Lung (tissue), 12 donors: Measurements from ENCODE around the gene RTL1. TPM values are rescaled to one million over a fixed set of nuclear protein-coding genes. Genes with fewer than 3 reads are reported as not detected.

Source experiments
- ATAC-seq: fragments of 200-7000 bp; cut with Tn5 transposase; one replicate; pipeline ENCODE4 v1.9.1; 2020; ENCODE audit warnings: moderate number of reproducible peaks; ENCODE audit not compliant: insufficient read depth, low FRiP score
- DNase-seq, 3 donors: peaks; one replicate each; pipeline ENCODE4 v3.0.0-alpha.2; 2013 to 2017
- H3K27ac ChIP-seq, 2 donors: one replicate each; pipeline ENCODE4 v1.5.1; 2013; ENCODE audit warnings: mild to moderate bottlenecking in 2 of 2, moderate library complexity in 2 of 2, control low read depth in 1 of 2, inconsistent platforms in 1 of 2, low read depth in 1 of 2, low read length in 1 of 2
- H3K27me3 ChIP-seq, 3 donors: one replicate each; pipeline ENCODE4 v1.5.1; 2013; ENCODE audit warnings: low read length in 2 of 3; ENCODE audit not compliant: control insufficient read depth in 3 of 3, insufficient read depth in 3 of 3
- H3K36me3 ChIP-seq, 4 donors: one replicate each; pipeline ENCODE4 v1.5.1; 2013; ENCODE audit warnings: low read length in 4 of 4, mild to moderate bottlenecking in 1 of 4, moderate library complexity in 1 of 4; ENCODE audit not compliant: control insufficient read depth in 4 of 4, insufficient read depth in 4 of 4
- H3K4me1 ChIP-seq, 5 donors: one replicate each; pipeline ENCODE4 v1.5.1; 2013; ENCODE audit warnings: low read length in 5 of 5, mild to moderate bottlenecking in 2 of 5, moderate library complexity in 1 of 5; ENCODE audit not compliant: control insufficient read depth in 5 of 5, insufficient read depth in 5 of 5
- H3K4me3 ChIP-seq: one replicate; pipeline ENCODE4 v1.5.1; 2013; ENCODE audit warnings: mild to moderate bottlenecking, control low read depth, moderate library complexity
- H3K9ac ChIP-seq, 2 donors: one replicate each; pipeline ENCODE4 v1.5.1; 2013; ENCODE audit warnings: low read length in 2 of 2, control low read depth in 1 of 2; ENCODE audit not compliant: insufficient read depth in 1 of 2
- H3K9me3 ChIP-seq, 4 donors: one replicate each; pipeline ENCODE4 v1.5.1; 2013; ENCODE audit warnings: low read length in 3 of 4, mild to moderate bottlenecking in 1 of 4, moderate library complexity in 1 of 4; ENCODE audit not compliant: control insufficient read depth in 4 of 4, insufficient read depth in 3 of 4
- WGBS, 2 donors: extraction: QIAGEN DNeasy Blood & Tissue Kit; methylation state at CpG; one replicate each; pipeline ENCODE4 v1.1.7; 2013; 5-methylcytosine and 5-hydroxymethylcytosine counted together
- polyA plus RNA-seq, 2 donors: library from polyadenylated mRNA; stranded (reverse); fragments of 200-250 nt; gene quantifications; one replicate each; pipeline ENCODE4 v1.2.1, GENCODE V29; 2013
- total RNA-seq, 2 donors: library from RNA; depleted of rRNA in 1 of 2; stranded (reverse); fragments of >200 nt in 1 of 2; gene quantifications; one replicate each; pipeline ENCODE4 v1.2.1, GENCODE V29; 2014 to 2021
- TF ChIP-seq, protein P1 (sequence below): IDR thresholded peaks from 2 replicates; pipeline ENCODE4 v1.5.1; 2012; ENCODE audit warnings: mild to moderate bottlenecking; ENCODE audit errors: control extremely low read depth, extremely low read depth
- donor health status: control.
- donor health status: control.
- donor health status: Bipolar disorder and iron deficiency.
- donor health status: healthy.
- donor health status: DM: yes; HTN: yes; CAD: no.

Gene RTL1
- total and polyA plus RNA-seq, 4 donors, result 0.02 to 0.09 TPM; not detected in 2

DNA sequence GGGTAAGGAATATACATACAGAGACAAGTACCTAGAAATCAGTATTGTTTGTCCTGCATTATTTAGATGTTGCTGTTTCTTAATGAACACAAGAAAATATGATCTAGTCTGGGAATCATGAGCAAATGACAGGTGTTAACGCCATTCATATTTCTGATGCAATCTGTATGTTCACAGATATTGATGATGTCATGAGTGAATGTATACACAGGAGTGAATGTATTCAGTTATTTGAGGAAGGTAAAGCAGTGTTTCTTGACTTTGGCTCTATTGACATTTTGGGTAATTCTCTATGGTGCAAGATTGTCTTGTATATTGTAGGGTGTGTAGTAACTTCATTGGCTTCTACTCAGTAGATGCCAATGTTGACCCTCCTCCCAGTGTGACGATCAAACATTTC, 26.7 kb upstream of the RTL1 start:
- Histone ChIP-seq H3K9ac (no peak overlapping the region), H3K4me1 (no peaks in the 10 kb centered on the region), H3K27me3 (peaks cover 0 to 3% (median 0%) of the 10 kb centered on the region in 3 donors), H3K36me3 (peaks cover 0 to 5% (median 2%) of the 10 kb centered on the region in 4 donors), H3K4me3 (no peak overlapping the region), H3K9me3 (peaks cover 0 to 10% (median 1%) of the 10 kb centered on the region in 4 donors), H3K27ac (no peak overlapping the region)
- WGBS, 2 donors, result 91 to 96% methylated on average over 2 of the region's 2 CpGs
- TF ChIP-seq, protein P1, sequence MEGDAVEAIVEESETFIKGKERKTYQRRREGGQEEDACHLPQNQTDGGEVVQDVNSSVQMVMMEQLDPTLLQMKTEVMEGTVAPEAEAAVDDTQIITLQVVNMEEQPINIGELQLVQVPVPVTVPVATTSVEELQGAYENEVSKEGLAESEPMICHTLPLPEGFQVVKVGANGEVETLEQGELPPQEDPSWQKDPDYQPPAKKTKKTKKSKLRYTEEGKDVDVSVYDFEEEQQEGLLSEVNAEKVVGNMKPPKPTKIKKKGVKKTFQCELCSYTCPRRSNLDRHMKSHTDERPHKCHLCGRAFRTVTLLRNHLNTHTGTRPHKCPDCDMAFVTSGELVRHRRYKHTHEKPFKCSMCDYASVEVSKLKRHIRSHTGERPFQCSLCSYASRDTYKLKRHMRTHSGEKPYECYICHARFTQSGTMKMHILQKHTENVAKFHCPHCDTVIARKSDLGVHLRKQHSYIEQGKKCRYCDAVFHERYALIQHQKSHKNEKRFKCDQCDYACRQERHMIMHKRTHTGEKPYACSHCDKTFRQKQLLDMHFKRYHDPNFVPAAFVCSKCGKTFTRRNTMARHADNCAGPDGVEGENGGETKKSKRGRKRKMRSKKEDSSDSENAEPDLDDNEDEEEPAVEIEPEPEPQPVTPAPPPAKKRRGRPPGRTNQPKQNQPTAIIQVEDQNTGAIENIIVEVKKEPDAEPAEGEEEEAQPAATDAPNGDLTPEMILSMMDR, result no peak
- ATAC-seq (no peak), DNase-seq (no peak)

- ATAC-seq (no peak), DNase-seq (no peak)
- H3K4me3 ChIP-seq, result no peak overlapping the region
- WGBS, 2 donors, result 64 to 83% methylated on average over 2 of the region's 2 CpGs
- H3K27me3 ChIP-seq, result peaks cover 0 to 3% (median 0%) of the 10 kb centered on the region in 3 donors
- no peaks in the 10 kb centered on the region for H3K36me3 ChIP-seq
- H3K9me3 ChIP-seq, result peaks cover 0 to 2% (median 0%) of the 10 kb centered on the region in 4 donors
- H3K9ac ChIP-seq, result no peak overlapping the region
- H3K27ac ChIP-seq, result no peak overlapping the region
- no peaks in the 10 kb centered on the region for H3K4me1 ChIP-seq
- TF ChIP-seq, protein P1, result no peak
Measured at GRCh38 chr14:100915560-100915959, 12.0 kb upstream of the RTL1 start.

GRCh38 chr14:100914597-100915021, 11.1 kb upstream of the RTL1 start:
- H3K36me3 ChIP-seq, result no peaks in the 10 kb centered on the region
- H3K27ac ChIP-seq, result no peak overlapping the region
- H3K4me3 ChIP-seq, result no peak overlapping the region
- DNase-seq (no peak), ATAC-seq (no peak)
- 76 to 93% methylated on average over 3 of the region's 3 CpGs for WGBS, 2 donors
- peaks cover 0 to 2% (median 0%) of the 10 kb centered on the region in 4 donors for H3K9me3 ChIP-seq
- H3K27me3 ChIP-seq, result peaks cover 0 to 4% (median 0%) of the 10 kb centered on the region in 3 donors
- no peak overlapping the region for H3K9ac ChIP-seq
- no peaks in the 10 kb centered on the region for H3K4me1 ChIP-seq
- TF ChIP-seq, protein P1, result no peak
